OCI-M1 (cell line): ENCODE results near the gene CDHR3.

Source experiments
- DNase-seq: peaks from one replicate; lab custom pipeline; 2025; lab: John Stamatoyannopoulos, UW

CDHR3 gene

DNA sequence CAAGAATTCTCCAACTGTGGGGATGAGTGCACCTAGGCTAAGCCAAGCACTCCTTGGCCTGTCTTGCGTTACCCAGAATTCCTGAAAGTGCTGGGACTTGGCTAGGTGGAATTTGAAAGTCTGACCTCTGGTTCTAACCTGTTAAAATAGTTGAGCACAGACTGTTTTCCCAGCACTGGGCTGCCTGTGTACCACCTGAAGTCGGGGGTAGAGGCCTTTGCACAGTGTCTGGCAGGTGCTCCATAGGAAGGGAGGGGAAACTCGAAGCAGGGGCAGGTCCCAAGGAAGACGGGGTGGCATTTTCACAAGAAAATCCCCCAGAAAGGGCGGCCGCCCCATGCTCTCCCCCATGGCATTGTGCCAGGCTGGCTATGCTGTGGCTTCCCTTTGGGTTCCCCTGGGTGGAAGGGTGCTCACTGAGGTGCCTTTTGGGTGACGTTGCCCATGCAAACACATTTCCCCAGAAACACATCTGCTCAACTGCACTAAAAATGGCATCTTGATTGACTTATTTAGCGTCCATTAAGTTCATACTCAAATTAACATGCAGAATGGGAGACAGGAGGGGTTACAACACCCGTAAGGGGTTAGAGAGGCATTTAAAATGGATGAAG lies 86.2 kb downstream of the CDHR3 start:
- DNase-seq = no peak

DNA sequence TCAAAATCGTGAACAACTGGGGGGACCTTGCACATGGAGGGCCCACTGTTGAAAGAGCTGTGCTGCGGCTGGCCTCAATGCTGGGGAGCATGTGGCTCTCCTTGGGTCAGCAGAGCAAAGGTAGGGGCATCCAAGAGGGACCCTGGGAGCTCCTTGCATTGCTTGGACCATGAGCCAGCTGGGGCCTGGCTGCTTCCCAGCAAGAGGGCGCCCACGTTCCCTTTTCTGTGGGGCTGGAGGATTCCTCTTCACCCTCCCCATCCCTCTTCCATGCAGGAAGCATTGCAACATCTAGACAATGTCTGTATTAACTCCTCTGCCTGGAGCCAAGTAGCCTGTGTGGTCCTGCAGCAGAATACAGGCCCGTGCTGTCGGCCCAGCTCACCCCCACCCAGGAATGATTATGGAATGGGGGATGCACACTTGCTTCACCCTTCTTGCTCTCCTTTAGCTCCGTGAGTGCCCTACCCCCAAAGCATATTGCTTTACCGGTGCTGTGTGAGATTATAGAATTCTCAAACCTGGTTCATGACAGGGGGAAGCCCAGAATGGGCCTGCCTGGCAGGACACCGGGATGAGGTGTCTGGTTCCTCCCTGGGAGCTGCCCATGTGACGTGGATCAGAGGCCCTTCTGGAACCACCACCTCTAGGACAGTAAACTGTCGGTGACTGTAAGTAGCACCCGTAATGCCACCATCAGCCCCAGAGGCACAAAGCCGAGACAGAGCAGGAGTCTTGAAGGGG lies 87.1 kb downstream of the CDHR3 start:
- DNase-seq = peak; percentile 1

DNA sequence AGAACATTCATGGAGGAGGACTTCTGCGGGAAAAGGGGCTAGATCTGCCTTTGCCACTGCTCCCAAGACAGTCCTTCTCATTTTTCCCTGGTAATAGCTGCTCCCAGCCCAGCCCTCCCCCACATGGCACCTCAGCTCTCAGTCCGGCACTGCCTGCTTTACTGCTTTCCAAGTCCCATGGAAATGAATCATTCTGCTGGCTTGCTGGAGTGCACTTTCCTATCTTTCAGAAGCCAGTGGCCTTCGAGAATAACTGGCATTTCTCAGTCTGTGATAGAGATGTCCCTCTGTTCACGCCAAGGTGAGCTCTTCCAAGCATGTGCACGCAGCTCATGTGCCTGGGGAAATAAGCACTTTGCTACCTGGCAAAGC lies 87.7 kb downstream of the CDHR3 start:
- DNase-seq = no peak

DNA sequence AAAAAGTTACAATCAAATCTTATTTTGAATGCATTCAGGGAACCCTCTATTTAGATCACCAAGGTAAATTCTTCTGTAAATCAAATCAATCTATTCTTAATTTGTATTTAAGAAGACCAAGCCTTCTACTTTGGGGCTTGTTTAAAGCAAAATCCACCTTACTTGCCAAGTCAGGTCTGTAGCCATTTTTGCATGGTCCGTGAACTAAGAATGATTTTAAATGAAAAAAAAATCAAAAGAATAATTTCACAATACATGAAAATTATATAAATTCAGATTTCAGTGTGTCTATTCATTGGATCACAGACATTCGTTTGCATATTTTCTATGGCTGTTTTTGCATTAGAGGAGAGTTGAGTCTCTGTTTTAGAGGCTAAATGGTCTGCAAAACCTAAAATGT lies 89.6 kb downstream of the CDHR3 start:
- DNase-seq = no peak

DNA sequence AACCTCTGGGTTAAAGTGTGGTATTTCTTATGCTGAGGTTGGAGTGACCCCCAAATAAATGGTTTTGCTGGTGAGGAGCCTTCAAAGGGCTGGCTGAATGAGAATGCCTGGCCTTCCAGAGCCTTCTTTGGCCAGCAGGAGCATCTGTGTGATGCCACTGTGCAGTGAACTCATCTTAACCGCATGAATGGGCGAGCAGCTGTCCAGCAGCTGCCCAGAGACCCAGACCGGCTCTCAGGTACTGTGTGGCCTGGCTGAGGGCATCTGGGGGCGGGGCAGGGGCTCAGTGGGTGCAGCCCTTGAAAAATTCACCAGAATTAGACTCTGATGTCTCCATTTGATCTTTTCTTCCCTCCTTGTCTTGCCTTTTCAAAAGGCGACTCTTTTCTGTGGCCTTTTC lies 90.0 kb downstream of the CDHR3 start:
- no peak for DNase-seq

DNA sequence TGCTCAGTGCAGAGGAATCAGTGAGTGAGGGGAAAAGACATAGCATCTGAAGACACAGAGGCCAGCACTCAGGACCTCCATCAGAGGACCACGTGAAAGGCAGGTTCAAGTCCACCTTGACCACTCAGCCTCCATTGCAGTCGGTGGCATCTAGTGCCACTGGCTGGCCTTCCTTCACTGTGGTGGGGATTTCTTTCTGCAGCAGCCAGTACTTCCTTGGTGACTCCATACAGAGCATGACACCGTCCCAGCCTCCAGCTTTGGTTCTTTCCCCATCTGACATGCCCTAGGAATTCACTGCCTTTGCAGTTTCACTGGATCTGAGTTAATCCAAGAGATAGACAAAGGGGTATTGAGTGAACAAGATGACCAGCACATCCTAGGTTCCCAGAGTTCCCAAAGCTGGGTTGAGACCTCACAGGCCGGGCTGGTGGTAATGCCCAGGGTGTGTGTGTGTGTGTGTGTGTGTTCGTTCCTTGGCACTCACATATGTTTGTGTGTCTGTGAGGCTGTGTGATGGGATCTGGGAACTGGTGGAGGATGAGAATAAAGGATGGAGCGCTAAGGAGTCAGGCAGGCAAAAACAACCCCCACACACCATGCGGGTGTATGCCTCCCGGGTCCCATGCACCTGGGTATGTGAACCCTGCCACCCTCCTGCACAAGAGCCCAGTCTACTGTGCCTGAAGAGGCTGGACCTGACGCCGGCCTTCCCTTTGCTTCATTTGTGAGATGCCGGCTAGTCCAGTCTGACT lies 91.3 kb downstream of the CDHR3 start:
- no peak for DNase-seq

DNA sequence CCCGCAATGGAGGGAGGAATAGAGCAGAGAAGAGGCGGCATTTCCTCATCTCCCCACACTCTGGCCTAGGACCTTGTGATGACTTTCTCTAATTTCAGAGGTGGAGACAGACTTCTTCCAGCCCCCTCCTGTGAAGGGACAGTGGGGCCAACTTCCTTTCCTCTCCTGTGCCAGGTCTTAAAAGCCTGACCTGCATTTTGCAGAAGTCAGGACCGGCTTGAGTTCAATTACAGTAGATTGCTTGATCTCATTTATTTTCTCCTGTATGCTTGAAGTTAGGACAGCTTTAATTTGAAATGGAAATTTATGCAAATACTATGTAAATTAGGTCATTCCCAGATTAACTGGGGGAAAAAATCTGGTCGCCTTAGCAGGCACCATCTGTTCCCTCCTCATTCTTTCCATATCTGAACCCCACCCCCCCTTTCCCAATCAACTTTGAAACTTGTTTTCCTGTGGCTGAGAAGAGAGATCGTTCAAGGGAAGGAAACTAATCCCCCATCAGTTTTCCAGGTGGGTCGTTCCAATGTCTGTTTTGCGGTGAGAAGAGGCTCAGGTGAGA lies 92.0 kb downstream of the CDHR3 start:
- no peak for DNase-seq

DNA sequence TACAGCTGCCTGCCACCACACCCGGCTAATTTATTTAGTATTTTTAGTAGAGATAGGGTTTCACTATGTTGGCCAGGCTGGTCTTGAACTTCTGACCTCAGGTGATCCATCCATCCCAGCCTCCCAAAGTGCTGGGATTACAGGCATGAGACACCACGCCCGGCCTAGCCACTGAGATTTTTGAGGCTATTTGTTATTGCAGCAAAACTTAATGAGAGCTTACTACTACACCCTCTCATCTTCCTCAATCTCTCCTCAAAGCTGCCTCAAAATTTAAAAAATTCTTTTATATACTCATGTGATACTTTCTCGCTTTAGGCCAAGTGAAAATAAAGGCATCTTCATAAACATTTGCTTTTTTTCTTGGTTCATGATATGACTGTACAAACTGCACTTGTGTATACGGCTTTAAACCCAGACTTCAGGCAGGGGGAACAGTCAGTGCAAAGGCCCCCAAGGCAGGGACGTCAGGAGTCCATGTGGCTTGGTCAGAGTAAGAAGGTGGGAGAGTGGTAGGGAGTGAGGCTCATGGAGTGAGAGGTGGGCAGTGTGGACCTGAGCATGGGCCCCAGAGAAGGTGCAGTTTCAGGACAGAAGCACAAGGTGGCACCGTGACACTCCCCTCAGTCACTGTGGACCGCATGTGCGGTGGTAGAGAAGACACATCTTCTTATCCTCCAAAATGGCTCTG lies 93.6 kb downstream of the CDHR3 start:
- peak; percentile 74 for DNase-seq

DNA sequence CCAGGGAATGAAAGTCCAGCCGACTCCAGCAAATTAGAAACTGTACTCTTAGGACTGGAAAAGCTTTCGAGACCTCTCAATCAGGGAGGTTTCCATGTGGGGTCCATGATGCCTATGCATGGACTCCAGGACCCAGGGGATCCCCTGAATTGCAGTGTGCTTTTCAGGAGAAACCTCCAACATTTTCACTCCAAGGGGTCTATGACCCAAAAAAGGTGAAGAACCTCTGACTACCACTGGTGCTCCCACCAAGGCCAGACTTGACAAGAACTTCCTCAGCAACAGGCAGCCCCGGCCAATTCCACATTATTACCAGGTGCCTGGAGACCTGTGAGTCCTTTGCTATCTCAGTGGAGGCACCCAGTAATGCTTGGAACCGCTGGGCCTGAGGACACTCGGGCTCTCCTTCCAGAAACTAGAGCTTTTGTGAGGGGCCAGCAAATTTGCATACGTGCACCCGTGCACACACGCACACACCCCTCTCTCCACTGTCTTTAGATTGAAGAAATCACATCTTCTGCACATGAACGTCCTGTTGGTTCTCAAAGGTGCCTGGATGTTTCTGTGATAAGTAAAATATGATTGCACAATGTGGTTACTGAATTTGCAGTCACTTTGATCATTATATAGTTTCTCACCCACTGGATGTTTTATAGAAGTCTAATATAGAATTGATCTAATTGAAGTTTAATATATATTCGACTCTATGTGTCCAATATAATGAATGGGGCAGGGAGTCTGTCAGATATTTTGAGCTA lies 94.3 kb downstream of the CDHR3 start:
- DNase-seq = no peak

DNA sequence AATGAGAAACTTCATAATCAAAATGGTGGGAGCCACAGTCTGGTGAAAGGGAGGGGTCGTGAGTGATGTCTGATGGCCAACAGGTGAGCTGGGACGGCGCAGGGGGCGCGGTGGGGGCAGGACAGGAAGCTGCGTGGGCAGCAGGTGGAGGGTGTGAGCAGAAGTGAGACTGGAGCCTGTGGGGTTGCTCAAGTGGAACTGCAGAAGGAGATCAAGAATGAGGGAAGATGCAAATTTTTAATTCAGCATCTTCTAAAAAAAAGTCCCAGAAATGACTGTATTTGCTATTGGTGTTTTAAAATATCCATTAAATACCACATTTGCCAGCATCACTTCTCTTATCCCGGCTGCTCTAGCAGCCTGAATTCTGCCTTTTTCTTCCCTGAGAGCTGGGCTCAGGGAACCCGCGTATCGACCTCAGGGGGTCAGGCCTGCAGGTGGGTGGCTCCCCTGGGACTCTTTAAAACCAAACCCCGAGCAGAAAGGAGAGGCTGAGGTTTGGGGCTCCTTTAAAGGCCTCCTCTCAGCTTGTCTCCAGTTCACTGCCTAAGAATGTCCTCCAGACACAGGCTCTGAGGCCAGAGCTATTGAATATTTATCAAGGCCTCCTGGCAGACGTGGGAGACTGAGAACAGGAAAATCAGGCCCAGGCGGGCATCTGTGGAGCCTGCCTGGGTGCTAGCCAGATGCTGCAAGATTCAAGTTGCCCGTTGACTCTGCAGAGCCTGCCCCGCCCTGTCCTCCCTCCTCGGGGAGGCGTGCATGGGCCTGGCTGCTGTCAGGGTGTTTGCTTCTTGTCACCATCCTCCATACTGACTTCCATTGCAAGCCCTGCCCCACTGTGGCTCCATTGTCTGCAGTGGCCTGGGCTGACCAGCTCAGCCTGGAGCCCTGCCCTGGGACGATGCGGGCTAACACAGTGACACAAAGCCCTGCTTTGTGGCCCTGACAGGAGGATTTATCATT lies 95.2 kb downstream of the CDHR3 start:
- DNase-seq = no peak

DNA sequence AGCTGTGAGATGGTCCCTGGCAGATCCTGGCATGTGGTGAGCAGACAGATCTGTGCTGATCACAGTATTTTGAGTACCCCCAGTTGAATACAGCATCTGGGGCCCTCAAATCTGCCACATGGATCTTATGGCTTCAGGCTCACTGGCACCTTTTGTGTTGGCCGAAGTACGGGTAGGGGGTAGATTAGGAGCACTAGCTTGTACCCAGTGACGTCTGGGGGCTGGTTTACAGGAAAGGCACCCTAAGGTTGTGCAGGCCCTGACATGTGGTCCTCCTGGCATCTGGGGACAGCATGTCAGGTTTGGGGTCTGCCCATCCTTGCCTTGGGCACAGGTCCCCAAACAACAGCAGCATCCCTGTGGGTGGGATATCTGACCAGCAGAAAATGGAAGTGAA lies 95.9 kb downstream of the CDHR3 start:
- DNase-seq = no peak

DNA sequence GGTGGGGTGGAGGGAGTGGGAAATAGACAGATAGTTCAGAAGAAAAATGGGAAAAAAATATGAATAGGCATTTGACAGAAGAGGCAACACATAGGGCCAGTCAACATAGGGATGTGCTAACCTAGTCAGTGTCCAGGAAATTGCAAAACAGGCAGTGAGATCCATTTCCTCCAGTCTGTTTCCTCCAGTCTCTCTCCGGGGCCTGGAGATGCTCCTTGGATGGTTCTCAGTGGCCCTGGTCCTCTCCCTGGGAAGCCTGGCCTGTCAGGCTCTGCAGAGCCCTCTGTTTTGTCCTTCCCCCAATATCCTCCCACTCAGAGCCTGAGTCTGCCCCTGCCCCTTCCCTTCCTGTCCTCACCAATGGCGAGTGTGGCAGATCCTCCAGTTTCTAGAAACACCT lies 96.5 kb downstream of the CDHR3 start:
- DNase-seq = no peak

DNA sequence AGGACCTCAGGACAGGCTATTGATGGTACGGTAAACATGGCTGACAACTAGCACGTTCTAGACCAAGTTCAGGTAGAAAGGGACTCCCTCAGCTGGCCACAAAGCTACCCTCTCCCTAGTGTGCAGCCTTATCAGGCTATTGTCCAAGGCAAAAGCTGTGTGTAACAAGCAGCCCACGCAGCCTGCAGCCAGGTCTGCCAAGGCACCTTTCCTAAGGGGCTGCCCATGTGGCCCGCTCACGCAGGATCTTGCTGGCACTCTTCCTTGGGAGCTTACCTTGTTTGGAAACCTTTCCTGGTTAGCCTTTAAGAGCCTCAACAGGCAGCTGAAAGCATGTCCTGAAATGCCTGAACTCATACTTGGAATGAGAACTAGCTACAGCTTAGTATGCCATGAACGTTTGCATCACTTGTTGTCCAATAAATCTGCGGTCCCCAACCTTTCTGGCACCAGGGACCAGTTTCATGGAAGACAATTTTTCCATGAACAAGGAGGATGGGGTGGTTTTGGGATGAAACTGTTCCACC lies 97.4 kb downstream of the CDHR3 start:
- no peak for DNase-seq

DNA sequence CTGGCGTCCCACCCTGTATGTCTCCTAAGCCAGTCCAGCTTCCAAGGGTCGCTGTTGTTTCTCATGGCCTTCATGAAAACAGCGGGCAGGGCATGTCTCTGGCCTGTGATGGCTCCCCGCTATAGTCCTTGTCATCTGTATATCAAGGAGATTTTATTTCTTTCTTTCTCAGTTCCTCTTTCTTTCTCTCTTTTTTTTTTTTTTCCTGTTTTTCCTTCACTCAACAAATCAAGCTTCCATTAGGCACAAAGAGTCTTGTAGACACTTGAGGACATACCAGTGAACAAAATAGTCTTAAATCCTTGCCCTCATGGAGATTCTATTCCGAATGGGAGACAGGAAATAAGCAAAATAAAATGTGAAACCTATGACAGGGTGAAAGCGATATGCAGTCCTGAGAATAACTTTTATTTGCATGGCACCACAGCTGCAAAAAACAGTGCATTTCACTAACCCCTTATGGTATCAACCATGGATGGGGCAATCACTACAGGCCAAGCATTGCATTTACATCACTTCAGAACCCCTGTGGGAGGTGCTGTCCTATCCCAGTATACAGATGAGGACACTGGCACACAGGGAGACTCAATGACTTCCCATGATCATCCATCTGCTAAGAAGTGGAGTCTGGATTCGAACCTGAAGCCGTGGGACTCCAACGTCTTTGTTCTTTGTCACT lies 98.4 kb downstream of the CDHR3 start:
- DNase-seq = no peak

DNA sequence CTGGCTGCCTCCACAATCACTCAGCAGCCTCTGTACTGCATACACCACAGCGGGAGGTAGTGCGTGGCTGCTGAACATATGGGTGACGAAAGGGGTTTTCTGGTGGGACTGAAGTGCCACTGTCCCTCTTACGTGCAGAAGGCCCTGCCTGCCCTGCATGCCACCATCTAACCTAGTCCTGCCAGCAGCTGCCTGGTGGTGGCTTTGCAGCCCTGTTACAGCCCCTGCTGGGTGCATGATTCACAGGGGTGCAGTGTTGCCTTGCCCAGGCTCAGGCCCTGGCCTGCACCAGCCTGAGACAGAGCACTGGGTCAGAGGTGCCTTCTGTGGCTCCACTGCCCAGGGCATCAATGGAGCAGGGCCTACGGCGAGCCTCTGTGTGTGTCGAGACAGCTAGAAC lies 98.9 kb downstream of the CDHR3 start:
- no peak for DNase-seq

DNA sequence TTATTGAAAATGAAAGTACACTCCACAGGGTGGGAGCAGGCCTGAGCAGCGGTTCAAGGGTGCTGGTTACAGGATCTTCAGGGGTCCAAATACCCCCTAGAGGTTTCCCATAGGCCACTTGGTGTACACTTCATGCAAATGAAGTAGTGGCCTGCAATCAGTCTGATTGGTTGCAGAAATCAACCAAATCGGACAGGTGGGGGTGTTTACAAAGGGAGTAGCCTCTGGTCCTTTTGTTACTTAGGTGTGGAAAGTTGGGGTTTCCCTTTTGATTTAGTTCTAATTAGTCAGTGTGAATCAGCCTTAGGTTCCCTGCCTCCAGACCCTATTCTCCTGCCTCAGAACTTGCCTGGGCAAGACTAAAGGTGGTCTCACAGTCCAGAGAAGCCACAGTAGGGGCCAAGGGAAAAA lies 99.5 kb downstream of the CDHR3 start:
- DNase-seq = no peak

DNA sequence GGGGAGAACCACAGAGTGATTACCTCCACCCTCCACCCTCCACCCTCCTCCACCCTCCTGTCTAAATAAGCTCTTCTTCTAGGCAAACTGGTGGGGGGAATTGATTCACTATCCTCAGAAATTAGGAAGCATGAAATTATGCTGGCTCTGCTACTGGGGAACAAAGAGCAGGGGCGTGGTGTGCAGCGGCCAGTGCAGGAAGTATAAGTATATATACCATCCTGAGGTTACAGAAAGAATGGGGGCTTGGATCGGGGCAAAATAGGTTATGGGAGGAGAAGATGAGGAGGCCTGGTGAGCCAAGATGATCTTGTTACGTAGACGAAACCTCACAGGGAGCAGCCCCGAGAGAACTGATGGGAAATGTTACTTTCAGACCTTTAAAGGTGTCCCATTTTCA lies 100.0 kb downstream of the CDHR3 start:
- DNase-seq = no peak

DNA sequence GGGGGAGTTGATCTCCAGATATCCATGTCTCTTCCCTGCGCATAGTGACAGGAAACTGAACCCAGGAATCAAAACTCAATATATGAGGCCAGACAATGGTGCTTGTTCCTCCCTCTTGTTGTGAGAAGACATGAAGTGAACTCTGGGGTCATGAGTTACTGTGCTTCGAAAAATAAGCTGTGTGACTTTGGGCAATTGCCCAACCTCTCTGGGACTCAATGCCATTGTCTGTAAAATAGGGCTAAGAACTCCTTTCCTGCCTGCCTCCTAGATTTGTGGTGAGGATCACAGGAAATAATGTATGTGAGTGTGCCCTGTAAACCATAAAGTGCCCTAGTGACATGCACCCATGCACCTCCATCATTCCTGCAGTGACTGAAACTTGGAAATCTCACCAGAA lies 100.6 kb downstream of the CDHR3 start:
- no peak for DNase-seq

DNA sequence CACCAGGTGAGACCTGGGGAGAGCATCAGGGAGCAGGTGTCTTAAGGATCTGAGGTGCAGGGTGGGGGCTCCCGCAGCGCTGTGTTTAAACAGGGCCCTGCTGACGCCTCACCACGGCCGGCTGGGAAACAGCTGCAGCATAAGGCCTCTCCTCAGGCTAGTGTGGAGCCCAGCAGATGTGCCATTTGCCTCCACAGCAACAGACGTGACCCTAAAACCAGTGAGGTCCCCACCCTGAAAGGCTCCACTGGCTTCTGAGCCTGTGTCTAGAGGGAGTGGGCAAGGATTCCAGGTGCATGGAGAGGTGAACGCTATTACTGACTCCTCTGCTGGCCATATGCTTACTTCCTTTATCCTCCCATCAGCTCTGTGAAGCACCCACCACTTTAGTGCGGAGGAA lies 101.3 kb downstream of the CDHR3 start:
- DNase-seq = no peak
